HepG2 (cell line): Measurements from ENCODE around the gene STARD5. TPM values are rescaled to one million over a fixed set of nuclear protein-coding genes. Genes with fewer than 3 reads are reported as not detected.

Experiments used
- ATAC-seq: fragments of 200-7000 bp; cut with Tn5 transposase; 3 replicates; pipeline ENCODE4 v1.9.1; 2020; ENCODE audit warnings: mild to moderate bottlenecking, moderate library complexity
- BruUV-seq: library from RNA; stranded (reverse); fragments of 400-500 nt; replicated peaks from 2 replicates; lab custom pipeline; 2021; lab: Mats Ljungman, UMichigan
- CTCF ChIA-PET: fragments of 300-600 bp; formaldehyde crosslinking; extraction: SDS; loops from one replicate; lab custom pipeline; 2021; ENCODE audit warnings: low total read pairs, inconsistent platforms, low intra/inter-chr PET ratio; lab: Yijun Ruan, JAX
- POLR2A ChIA-PET: fragments of 350-600 bp; sonication (Branson Sonifier 250); formaldehyde crosslinking; loops from one replicate; lab custom pipeline; 2020; ENCODE audit warnings: antibody characterized with exemption, inconsistent platforms; lab: Yijun Ruan, JAX
- DNase-seq: peaks from one replicate; pipeline ENCODE4 v3.0.0-alpha.2; 2015; ENCODE audit warnings: low spot score
- FAIRE-seq: peaks from 3 replicates; lab custom pipeline; 2011; peaks lifted over from hg19 to GRCh38; lab: Jason Lieb, UNC
- H2AFZ ChIP-seq: one replicate; pipeline ENCODE4 v1.6.1; 2011; ENCODE audit warnings: low read length, inconsistent platforms
- H3K27ac ChIP-seq: fragments of 300-600 bp; 3 replicates; pipeline ENCODE4 v1.8.0; 2011; ENCODE audit warnings: mixed run types, mild to moderate bottlenecking, mixed read lengths, low read length, inconsistent platforms; ENCODE audit not compliant: insufficient read depth; ENCODE audit errors: extremely low read length
- H3K27me3 ChIP-seq, 2 experiments: fragments of 200-600 bp in 1 of 2; 2 replicates in 1 of 2; 3 replicates in 1 of 2; pipeline versions ENCODE4 v1.6.0 to v1.8.0; 2011; ENCODE audit warnings: low read length in 2 of 2, mild to moderate bottlenecking in 2 of 2, moderate library complexity in 2 of 2, inconsistent platforms in 1 of 2; ENCODE audit not compliant: insufficient read depth in 2 of 2, control insufficient read depth in 1 of 2
- H3K36me3 ChIP-seq, 2 experiments: fragments of 200-600 bp in 1 of 2; replicated peaks in 1 of 2; 2 replicates in 1 of 2; 3 replicates in 1 of 2; pipeline versions ENCODE4 v1.5.1 to v1.8.0; 2011; ENCODE audit warnings: low read length in 2 of 2, inconsistent platforms in 1 of 2; ENCODE audit not compliant: insufficient read depth in 2 of 2, control insufficient read depth in 1 of 2
- H3K4me1 ChIP-seq: 2 replicates; pipeline ENCODE4 v1.5.1; 2012; ENCODE audit warnings: low read length, inconsistent platforms; ENCODE audit not compliant: insufficient read depth
- H3K4me2 ChIP-seq: 2 replicates; pipeline ENCODE4 v1.6.0; 2011; ENCODE audit warnings: low read depth, low read length, inconsistent platforms
- H3K4me3 ChIP-seq, 3 experiments: fragments of 200-600 bp in 1 of 3; sonication (generic), shearing (Covaris generic) in 1 of 3; replicated peaks in 1 of 3; 2 replicates each; pipeline ENCODE4 v1.5.1; 2011 to 2016; ENCODE audit warnings: low read length in 3 of 3, inconsistent platforms in 2 of 3, low read depth in 2 of 3, mild to moderate bottlenecking in 2 of 3, control low read depth in 1 of 3, mixed read lengths in 1 of 3; ENCODE audit not compliant: insufficient read depth in 1 of 3
- H3K79me2 ChIP-seq: one replicate; pipeline ENCODE4 v1.6.1; 2011; ENCODE audit warnings: low read length, inconsistent platforms; ENCODE audit not compliant: insufficient read depth
- H3K9ac ChIP-seq: 2 replicates; pipeline ENCODE4 v1.6.0; 2011; ENCODE audit warnings: mild to moderate bottlenecking, low read depth, low read length, inconsistent platforms; ENCODE audit not compliant: insufficient read depth
- H3K9me3 ChIP-seq: 2 replicates; pipeline ENCODE4 v1.5.1; 2012; ENCODE audit warnings: mild to moderate bottlenecking, low read length
- H4K20me1 ChIP-seq: 2 replicates; pipeline ENCODE4 v1.6.0; 2011; ENCODE audit warnings: inconsistent platforms, mild to moderate bottlenecking, low read length, moderate library complexity; ENCODE audit not compliant: insufficient read depth
- BRCA1 ChIP-seq: sonication (generic); formaldehyde crosslinking; IDR thresholded peaks from 2 replicates; pipeline ENCODE4 v1.4.0; 2020; ENCODE audit warnings: missing genetic modification reagents
- CBX2 ChIP-seq, 2 experiments: fragments of 200-600 bp in 1 of 2; sonication (generic); formaldehyde crosslinking in 1 of 2; IDR thresholded peaks; 2 replicates each; pipeline versions ENCODE4 v1.7.0 to v1.8.1; 2018 to 2022; ENCODE audit warnings: low read depth in 2 of 2, low read length in 1 of 2, mild to moderate bottlenecking in 1 of 2, missing genetic modification reagents in 1 of 2
- DZIP1 ChIP-seq: sonication (generic); formaldehyde crosslinking; IDR thresholded peaks from 2 replicates; pipeline ENCODE4 v1.5.0; 2020; ENCODE audit warnings: mild to moderate bottlenecking, missing genetic modification reagents
- MXD3 ChIP-seq: IDR thresholded peaks from 2 replicates; pipeline ENCODE4 v1.6.1; 2016; ENCODE audit warnings: mild to moderate bottlenecking, missing biosample characterization, missing genetic modification reagents
- PCBP1 ChIP-seq: fragments of 200-400 bp; formaldehyde crosslinking; IDR thresholded peaks from 2 replicates; pipeline ENCODE4 v1.6.1; 2017; ENCODE audit warnings: mild to moderate bottlenecking, low read depth, low read length, borderline replicate concordance
- RFXANK ChIP-seq: IDR thresholded peaks from 2 replicates; pipeline ENCODE4 v1.6.1; 2016
- SNAPC2 ChIP-seq: sonication (generic); formaldehyde crosslinking; IDR thresholded peaks from 2 replicates; pipeline ENCODE4 v1.8.1; 2022; ENCODE audit warnings: mild to moderate bottlenecking, missing genetic modification reagents
- SUZ12 ChIP-seq: fragments of 150-350 bp; IDR thresholded peaks from 2 replicates; pipeline ENCODE4 v1.6.1; 2014; ENCODE audit warnings: low read depth, low read length
- TCF12 ChIP-seq, 2 experiments: fragments of 450-650 bp in 1 of 2; sonication (generic) in 1 of 2; formaldehyde crosslinking in 1 of 2; IDR thresholded peaks; 2 replicates each; pipeline versions ENCODE4 v1.6.1 to v1.8.0; 2017 to 2022; ENCODE audit warnings: antibody characterized with exemption in 1 of 2, mild to moderate bottlenecking in 1 of 2, missing genetic modification reagents in 1 of 2, moderate library complexity in 1 of 2
- TCF7 ChIP-seq: sonication (generic); IDR thresholded peaks from 2 replicates; pipeline ENCODE4 v1.6.1; 2016; ENCODE audit warnings: antibody characterized with exemption, low read depth
- ZBTB26 ChIP-seq: IDR thresholded peaks from 2 replicates; pipeline ENCODE4 v1.6.1; 2016; ENCODE audit warnings: missing compliant biosample characterization, missing genetic modification reagents, borderline replicate concordance
- ZBTB3 ChIP-seq: sonication (generic); formaldehyde crosslinking; IDR thresholded peaks from 2 replicates; pipeline ENCODE4 v1.4.0; 2020; ENCODE audit warnings: low read depth, mild to moderate bottlenecking, moderate library complexity, missing genetic modification reagents, borderline replicate concordance
- ZNF33A ChIP-seq: sonication (generic); formaldehyde crosslinking; IDR thresholded peaks from 2 replicates; pipeline ENCODE4 v1.5.1; 2020; ENCODE audit warnings: missing genetic modification reagents, mild to moderate bottlenecking, moderate library complexity, borderline replicate concordance
- ZNF609 ChIP-seq: sonication (generic); formaldehyde crosslinking; IDR thresholded peaks from 2 replicates; pipeline ENCODE4 v1.4.0; 2020; ENCODE audit warnings: mild to moderate bottlenecking, missing genetic modification reagents, borderline replicate concordance
- WGBS: methylation state at CpG from one replicate; pipeline ENCODE4 v1.1.6; 2017; ENCODE audit warnings: low lambda C conversion rate; 5-methylcytosine and 5-hydroxymethylcytosine counted together
- in situ Hi-C: cut with HindIII; loops from 2 replicates; pipeline ENCODE4 v1.10.0; 2017; ENCODE audit warnings: low pct_unique_long_range_greater_than_20kb; ENCODE audit not compliant: extremely low pct_ligation_motif_present
- intact Hi-C: fragments of 100-400 bp; cut with micrococcal nuclease; formaldehyde crosslinking; loops from one replicate; pipeline ENCODE4 v1.10.0; 2022; ENCODE audit not compliant: unreplicated experiment
- polyA plus RNA-seq, 8 experiments: library from polyadenylated mRNA; depleted of rRNA in 3 of 8; stranded (reverse) in 7 of 8; unstranded in 1 of 8; fragments of >200 nt; fragmentation: Illumina TruSeq in 4 of 8; extraction: Trizol in 4 of 8; gene quantifications; 2 replicates each; pipeline versions ENCODE4 v1.2.1 to v1.2.3, GENCODE V29; 2011 to 2016; ENCODE audit warnings: low read depth in 4 of 8, missing spikeins in 1 of 8, mixed read lengths in 1 of 8; ENCODE audit not compliant: insufficient read depth in 1 of 8
- total RNA-seq, 5 experiments: library from RNA; depleted of rRNA; stranded (reverse); fragments of >200 nt; fragmentation: Illumina TruSeq; extraction: Trizol; gene quantifications; 2 replicates each; pipeline ENCODE4 v1.2.3, GENCODE V29; 2016; ENCODE audit warnings: low read depth in 1 of 5

The STARD5 gene
- total and polyA plus RNA-seq, 2 of the 13 experiments (the other 11 are each of a cell fraction or from before 2014, with no cell fraction given), result 3.1 to 3.5 TPM

- no peak for DNase-seq
- intact Hi-C loops (no loop called here), in situ Hi-C loops (no loop called here)
- no peak overlapping the region for H3K4me2 ChIP-seq
- no peak for ATAC-seq
- WGBS, result 23% methylated on average over 5 of the region's 5 CpGs
- no peaks in the 10 kb centered on the region for H4K20me1 ChIP-seq
- CTCF ChIA-PET, result no interaction called here
- BruUV-seq, result no TSS peak
- H3K4me1 ChIP-seq, result no peaks in the 10 kb centered on the region
- H3K4me3 ChIP-seq, result no peak overlapping the region
- H3K9ac ChIP-seq, result no peak overlapping the region
- H3K36me3 ChIP-seq, result no peaks in the 10 kb centered on the region
- H3K79me2 ChIP-seq, result no peaks in the 10 kb centered on the region
- no peaks in the 10 kb centered on the region for H3K27me3 ChIP-seq
- no peak for FAIRE-seq
- H3K9me3 ChIP-seq, result no peaks in the 10 kb centered on the region
- POLR2A ChIA-PET, result no interaction called here
- no peak overlapping the region for H3K27ac ChIP-seq
- H2AFZ ChIP-seq, result no peak overlapping the region
- TF ChIP-seq SNAPC2 (CRISPR knock-in tag) (no peak), BRCA1 (no peak), PCBP1 (no peak), CBX2 (IDR thresholded peaks at IDR 0.05; ENCODE audit: low read depth, low read length) (no peak), CBX2 (CRISPR knock-in tag; IDR thresholded peaks at IDR 0.05; ENCODE audit: low read depth) (no peak), MXD3 (CRISPR knock-in tag) (no peak), ZBTB26 (no peak), TCF12 (IDR thresholded peaks at IDR 0.05) (no peak), TCF12 (CRISPR knock-in tag; IDR thresholded peaks at IDR 0.05) (no peak), ZBTB3 (CRISPR knock-in tag) (no peak), ZNF609 (CRISPR knock-in tag) (no peak), TCF7 (no peak), DZIP1 (CRISPR knock-in tag) (no peak), SUZ12 (no peak), RFXANK (no peak), ZNF33A (no peak)
These were observed 27.7 kb upstream of the STARD5 start for GRCh38 chr15:81351651-81352050.
